Regular cardiac myocyte (primary cell): Measurements from ENCODE around the gene ZNF543. TPM values are rescaled to one million over a fixed set of nuclear protein-coding genes. Genes with fewer than 3 reads are reported as not detected.

Experiments
- total RNA-seq: library from RNA; depleted of rRNA; stranded (reverse); fragments of >200 nt; gene quantifications from 2 replicates; pipeline ENCODE4 v1.2.3, GENCODE V29; 2014

Gene ZNF543
- total RNA-seq, result 9.2 and 9.6 TPM in 2 replicates

GRCh38 chr19:57320180-57321084 is at the start of gene ZNF543:
Gene ZNF543 (plus strand): TSS chr19:57320472. CDS start chr19:57320854, 382 bp downstream.

GRCh38 chr19:57280165-57280961 is 39.9 kb upstream of the ZNF543 start, which contains the start of gene ZNF460:
Gene ZNF460 (plus strand): TSS chr19:57280485. CDS start chr19:57280807, 322 bp downstream.

GRCh38 chr19:57350877-57351805 is 30.9 kb downstream of the ZNF543 start, which contains the start of gene ZNF304:
Gene ZNF304 (plus strand): TSS chr19:57351271. CDS start chr19:57351665, 394 bp downstream.

GRCh38 chr19:57362997-57363687 is 42.9 kb downstream of the ZNF543 start, which contains the start of the genes TRAPPC2B and ZNF547:
Gene TRAPPC2B (plus strand): TSS chr19:57363551. CDS start chr19:57364834, 1,283 bp downstream.
Gene ZNF547 (plus strand): TSS chr19:57363551. CDS start chr19:57368556, 5,005 bp downstream.

Other genes starting within 250 kb of the ZNF543 start
- gene USP29, start 200.5 kb upstream of the ZNF543 start, total RNA-seq, result not detected in 2 replicates
- gene ZIM3, start 175.3 kb upstream of the ZNF543 start, total RNA-seq, result not detected in 2 replicates
- not detected in 2 replicates for gene DUXA, start 153.0 kb upstream of the ZNF543 start, total RNA-seq
- gene ZNF264, start 129.0 kb upstream of the ZNF543 start, total RNA-seq, result 24.9 and 38.3 TPM in 2 replicates
- 0.56 and 0.96 TPM in 2 replicates for gene AURKC, start 89.4 kb upstream of the ZNF543 start, total RNA-seq
- 24.0 and 36.6 TPM in 2 replicates for gene ZNF805, start 79.8 kb upstream of the ZNF543 start, total RNA-seq
- gene ZNF460, start 40.0 kb upstream of the ZNF543 start, total RNA-seq, result 50.2 and 95.0 TPM in 2 replicates
- gene ZNF304, start 30.8 kb downstream of the ZNF543 start, total RNA-seq, result 11.0 and 11.1 TPM in 2 replicates
- gene TRAPPC2B, start 43.1 kb downstream of the ZNF543 start, total RNA-seq, result 12.1 and 15.2 TPM in 2 replicates
- gene ZNF547, start 43.1 kb downstream of the ZNF543 start, total RNA-seq, result 3.6 and 5.9 TPM in 2 replicates
- gene ZNF548, start 69.4 kb downstream of the ZNF543 start, total RNA-seq, result 17.3 and 38.6 TPM in 2 replicates
- 9.8 and 9.9 TPM in 2 replicates for gene ZNF17, start 90.7 kb downstream of the ZNF543 start, total RNA-seq
- gene ZNF749, start 114.9 kb downstream of the ZNF543 start, total RNA-seq, result 7.0 and 9.8 TPM in 2 replicates
- gene VN1R1, start 136.7 kb downstream of the ZNF543 start, total RNA-seq, result 0.38 and 1.4 TPM in 2 replicates
- gene ZNF772, start 157.1 kb downstream of the ZNF543 start, total RNA-seq, result 21.5 and 33.3 TPM in 2 replicates
- gene ZNF419, start 167.3 kb downstream of the ZNF543 start, total RNA-seq, result 10.7 and 23.1 TPM in 2 replicates
- gene ZNF773, start 179.5 kb downstream of the ZNF543 start, total RNA-seq, result 24.0 and 44.5 TPM in 2 replicates
- gene ZNF549, start 206.9 kb downstream of the ZNF543 start, total RNA-seq, result 6.5 TPM in 2 replicates
- 6.9 and 7.9 TPM in 2 replicates for gene ZNF550, start 239.4 kb downstream of the ZNF543 start, total RNA-seq